NT2/D1 (cell line): ENCODE results near the gene L3MBTL4.

Experiments
- DNase-seq: peaks from one replicate; pipeline ENCODE4 v3.0.0-alpha.2; 2011; ENCODE audit warnings: low read depth, low spot score
- H3K27me3 ChIP-seq: 2 replicates; pipeline ENCODE4 v1.6.0; 2011; ENCODE audit warnings: mild to moderate bottlenecking; ENCODE audit not compliant: insufficient read length, insufficient read depth
- H3K36me3 ChIP-seq: 2 replicates; pipeline ENCODE4 v1.6.1; 2011; ENCODE audit warnings: mild to moderate bottlenecking, low read length, mixed read lengths; ENCODE audit not compliant: insufficient read depth, insufficient read length
- H3K4me1 ChIP-seq: 2 replicates; pipeline ENCODE4 v1.5.1; 2011; ENCODE audit not compliant: insufficient read depth, insufficient read length
- H3K4me3 ChIP-seq: 2 replicates; pipeline ENCODE4 v1.5.1; 2011; ENCODE audit warnings: low read depth; ENCODE audit not compliant: insufficient read length
- H3K9ac ChIP-seq: 2 replicates; pipeline ENCODE4 v1.6.0; 2011; ENCODE audit warnings: low read depth; ENCODE audit not compliant: insufficient read length
- H3K9me3 ChIP-seq: 2 replicates; pipeline ENCODE4 v1.5.1; 2011; ENCODE audit warnings: mild to moderate bottlenecking, low read length; ENCODE audit not compliant: insufficient read depth
- SUZ12 ChIP-seq: IDR thresholded peaks from 2 replicates; pipeline ENCODE4 v1.6.1; 2011; ENCODE audit not compliant: insufficient read length, insufficient read depth; ENCODE audit errors: extremely low read depth
- YY1 ChIP-seq: IDR thresholded peaks from 2 replicates; pipeline ENCODE4 v1.6.1; 2011; ENCODE audit not compliant: insufficient read length, insufficient read depth
- ZNF274 ChIP-seq: IDR thresholded peaks from 2 replicates; pipeline ENCODE4 v1.6.1; 2011; ENCODE audit warnings: mild to moderate bottlenecking, low read depth, low read length

L3MBTL4 gene

GRCh38 chr18:6120820-6121279 lies 293.9 kb downstream of the L3MBTL4 start:
- Histone ChIP-seq H3K36me3 (no peaks in the 10 kb centered on the region), H3K9ac (no peak overlapping the region), H3K4me1 (no peaks in the 10 kb centered on the region), H3K9me3 (peaks cover 7% of the 10 kb centered on the region; the same call in 1 of the 2 replicates), H3K27me3 (no peaks in the 10 kb centered on the region), H3K4me3 (no peak overlapping the region)
- no peak for DNase-seq
- TF ChIP-seq SUZ12, result no peak
- no peak for TF ChIP-seq ZNF274
- no peak for TF ChIP-seq YY1

GRCh38 chr18:6119761-6120160 lies 294.9 kb downstream of the L3MBTL4 start:
- no peak for DNase-seq
- Histone ChIP-seq H3K9ac (no peak overlapping the region), H3K9me3 (peaks cover 7% of the 10 kb centered on the region; the same call in 1 of the 2 replicates), H3K36me3 (no peaks in the 10 kb centered on the region), H3K4me3 (no peak overlapping the region), H3K4me1 (no peaks in the 10 kb centered on the region), H3K27me3 (no peaks in the 10 kb centered on the region)
- TF ChIP-seq ZNF274 (no peak), SUZ12 (no peak), YY1 (no peak)

GRCh38 chr18:6118080-6118479 lies 296.6 kb downstream of the L3MBTL4 start:
- Histone ChIP-seq H3K9ac (no peak overlapping the region), H3K4me1 (no peaks in the 10 kb centered on the region), H3K36me3 (no peaks in the 10 kb centered on the region), H3K9me3 (peaks cover 3% of the 10 kb centered on the region; the same call in 1 of the 2 replicates), H3K27me3 (no peaks in the 10 kb centered on the region), H3K4me3 (no peak overlapping the region)
- TF ChIP-seq SUZ12, result no peak
- DNase-seq, result no peak

GRCh38 chr18:6115710-6116109 lies 299.0 kb downstream of the L3MBTL4 start:
- H3K36me3 ChIP-seq, result no peaks in the 10 kb centered on the region
- H3K9me3 ChIP-seq, result no peaks in the 10 kb centered on the region
- DNase-seq, result no peak
- no peak overlapping the region for H3K4me3 ChIP-seq
- H3K9ac ChIP-seq, result no peak overlapping the region
- H3K4me1 ChIP-seq, result no peaks in the 10 kb centered on the region
- TF ChIP-seq YY1 (no peak), SUZ12 (no peak), ZNF274 (no peak)
- no peaks in the 10 kb centered on the region for H3K27me3 ChIP-seq

- Histone ChIP-seq H3K4me3 (no peak overlapping the region), H3K9ac (no peak overlapping the region), H3K27me3 (no peaks in the 10 kb centered on the region), H3K9me3 (no peaks in the 10 kb centered on the region), H3K36me3 (no peaks in the 10 kb centered on the region), H3K4me1 (no peaks in the 10 kb centered on the region)
- TF ChIP-seq ZNF274, result no peak
- no peak for TF ChIP-seq YY1
- no peak for TF ChIP-seq SUZ12
- no peak for DNase-seq
Measured at GRCh38 chr18:6113650-6114049, 301.1 kb downstream of the L3MBTL4 start.

GRCh38 chr18:6111726-6112125 lies 303.0 kb downstream of the L3MBTL4 start:
- Histone ChIP-seq H3K9ac (no peak overlapping the region), H3K27me3 (no peaks in the 10 kb centered on the region), H3K9me3 (no peaks in the 10 kb centered on the region), H3K4me1 (no peaks in the 10 kb centered on the region), H3K4me3 (no peak overlapping the region), H3K36me3 (no peaks in the 10 kb centered on the region)
- DNase-seq, result no peak
- TF ChIP-seq SUZ12, result no peak
- TF ChIP-seq YY1, result no peak
- TF ChIP-seq ZNF274, result no peak

GRCh38 chr18:6109743-6110142 lies 305.0 kb downstream of the L3MBTL4 start:
- Histone ChIP-seq H3K4me3 (no peak overlapping the region), H3K27me3 (no peaks in the 10 kb centered on the region), H3K9ac (no peak overlapping the region), H3K4me1 (no peaks in the 10 kb centered on the region), H3K36me3 (no peaks in the 10 kb centered on the region), H3K9me3 (no peaks in the 10 kb centered on the region)
- DNase-seq, result no peak
- TF ChIP-seq ZNF274, result no peak
- TF ChIP-seq YY1, result no peak
- no peak for TF ChIP-seq SUZ12

GRCh38 chr18:6107794-6108193 lies 306.9 kb downstream of the L3MBTL4 start:
- Histone ChIP-seq H3K36me3 (no peaks in the 10 kb centered on the region), H3K27me3 (no peaks in the 10 kb centered on the region), H3K4me3 (no peak overlapping the region), H3K9me3 (no peaks in the 10 kb centered on the region), H3K9ac (no peak overlapping the region), H3K4me1 (no peaks in the 10 kb centered on the region)
- no peak for TF ChIP-seq SUZ12
- no peak for TF ChIP-seq ZNF274
- TF ChIP-seq YY1, result no peak
- no peak for DNase-seq
